WTC11 (cell line): ENCODE results near the gene AGBL2. TPM values are rescaled to one million over a fixed set of nuclear protein-coding genes. Genes with fewer than 3 reads are reported as not detected.

Source experiments
- AFF4 ChIP-seq: sonication (generic); formaldehyde crosslinking; IDR thresholded peaks from 2 replicates; pipeline ENCODE4 v1.8.1; 2023; ENCODE audit warnings: mild to moderate bottlenecking, missing genetic modification reagents, borderline replicate concordance
- AR ChIP-seq: fragments of 250-450 bp; sonication (Bioruptor Pico); IDR thresholded peaks from 2 replicates; pipeline ENCODE4 v1.9.0; 2021; ENCODE audit warnings: mild to moderate bottlenecking
- ATF1 ChIP-seq: sonication (generic); formaldehyde crosslinking; IDR thresholded peaks from 2 replicates; pipeline ENCODE4 v1.8.1; 2023; ENCODE audit warnings: mild to moderate bottlenecking, moderate library complexity, missing genetic modification reagents
- CREB1 ChIP-seq: sonication (generic); formaldehyde crosslinking; IDR thresholded peaks from 2 replicates; pipeline ENCODE4 v1.8.0; 2023; ENCODE audit warnings: mild to moderate bottlenecking, missing genetic modification reagents
- CTCF ChIP-seq: fragments of 200-600 bp; IDR thresholded peaks from 2 replicates; pipeline ENCODE4 v1.8.0; 2022; ENCODE audit warnings: antibody characterized with exemption
- ELF4 ChIP-seq: sonication (generic); formaldehyde crosslinking; IDR thresholded peaks from 2 replicates; pipeline ENCODE4 v1.8.1; 2022; ENCODE audit warnings: low read depth, mild to moderate bottlenecking, moderate library complexity, missing genetic modification reagents
- ERG ChIP-seq: fragments of 250-450 bp; sonication (Bioruptor Pico); IDR thresholded peaks from 2 replicates; pipeline ENCODE4 v1.8.0; 2021; ENCODE audit warnings: mild to moderate bottlenecking
- FOXP1 ChIP-seq: sonication (generic); formaldehyde crosslinking; IDR thresholded peaks from 2 replicates; pipeline ENCODE4 v1.8.0; 2022; ENCODE audit warnings: missing genetic modification reagents, mild to moderate bottlenecking, moderate library complexity, borderline replicate concordance
- GRHL2 ChIP-seq: fragments of 250-450 bp; sonication (Bioruptor Pico); IDR thresholded peaks from 2 replicates; pipeline ENCODE4 v1.8.0; 2022; ENCODE audit warnings: mild to moderate bottlenecking, moderate library complexity; ENCODE audit not compliant: insufficient replicate concordance, severe bottlenecking
- HMGA2 ChIP-seq: fragments of 250-450 bp; sonication (Bioruptor Pico); IDR thresholded peaks from 2 replicates; pipeline ENCODE4 v1.4.0; 2021; ENCODE audit warnings: mild to moderate bottlenecking, moderate library complexity
- JAZF1 ChIP-seq: fragments of 250-450 bp; sonication (Bioruptor Pico); IDR thresholded peaks from 2 replicates; pipeline ENCODE4 v1.9.0; 2021; ENCODE audit warnings: moderate library complexity, mild to moderate bottlenecking, inconsistent platforms
- MLX ChIP-seq: sonication (generic); formaldehyde crosslinking; IDR thresholded peaks from 2 replicates; pipeline ENCODE4 v1.8.1; 2023; ENCODE audit warnings: mild to moderate bottlenecking, missing genetic modification reagents, moderate library complexity
- PRRX2 ChIP-seq: fragments of 250-450 bp; sonication (Bioruptor Pico); IDR thresholded peaks from 2 replicates; pipeline ENCODE4 v1.8.0; 2021; ENCODE audit warnings: mild to moderate bottlenecking
- ZBTB21 ChIP-seq: sonication (generic); formaldehyde crosslinking; IDR thresholded peaks from 2 replicates; pipeline ENCODE4 v1.8.1; 2023; ENCODE audit warnings: mild to moderate bottlenecking, missing genetic modification reagents, borderline replicate concordance
- ZBTB43 ChIP-seq: sonication (generic); formaldehyde crosslinking; IDR thresholded peaks from 2 replicates; pipeline ENCODE4 v1.8.1; 2023; ENCODE audit warnings: mild to moderate bottlenecking, missing genetic modification reagents
- ZNF138 ChIP-seq: sonication (generic); formaldehyde crosslinking; conservative IDR thresholded peaks from 2 replicates; pipeline ENCODE4 v1.8.1; 2022; ENCODE audit warnings: mild to moderate bottlenecking, moderate library complexity, missing genetic modification reagents
- ZNF281 ChIP-seq: sonication (generic); formaldehyde crosslinking; IDR thresholded peaks from 2 replicates; pipeline ENCODE4 v1.8.0; 2023; ENCODE audit warnings: mild to moderate bottlenecking, missing genetic modification reagents
- ZNF512 ChIP-seq: sonication (generic); formaldehyde crosslinking; IDR thresholded peaks from 2 replicates; pipeline ENCODE4 v1.8.1; 2022; ENCODE audit warnings: missing genetic modification reagents, borderline replicate concordance
- ZSCAN18 ChIP-seq: fragments of 250-450 bp; sonication (Bioruptor Pico); IDR thresholded peaks from 2 replicates; pipeline ENCODE4 v2.1.2; 2022; ENCODE audit warnings: mild to moderate bottlenecking, moderate library complexity
- total RNA-seq: library from RNA; stranded (reverse); gene quantifications from 3 replicates; pipeline ENCODE4 v1.2.3, GENCODE V29; 2021

The AGBL2 gene
- total RNA-seq, 1 experiment from 2014 or later: 3.7 TPM

- TF ChIP-seq GRHL2 (no peak), CREB1 (CRISPR knock-in tag) (0 out of 2 replicates have a peak, but pooled peaks have one; percentile 51), ZSCAN18 (no peak), ELF4 (CRISPR knock-in tag) (no peak), AR (CRISPR knock-in tag) (no peak), ERG (CRISPR knock-in tag) (no peak), ZBTB43 (CRISPR knock-in tag) (no peak), ZNF512 (CRISPR knock-in tag) (no peak), CTCF (no peak), JAZF1 (CRISPR knock-in tag) (no peak), ZNF138 (CRISPR knock-in tag) (no peak), ZBTB21 (CRISPR knock-in tag) (no peak), AFF4 (CRISPR knock-in tag) (0 out of 2 replicates have a peak, but pooled peaks have one; percentile 7), HMGA2 (no peak), MLX (CRISPR knock-in tag) (no peak), ZNF281 (CRISPR knock-in tag) (no peak), ATF1 (CRISPR knock-in tag) (no peak), FOXP1 (CRISPR knock-in tag) (no peak; the same call in 1 of the 2 replicates), PRRX2 (CRISPR knock-in tag) (no peak; the same call in 1 of the 2 replicates)
Measured at GRCh38 chr11:47715082-47715669, at the start of gene AGBL2 (continued).
